ENCODE data around the gene ZBTB38. TPM values are rescaled to one million over a fixed set of nuclear protein-coding genes. Genes with fewer than 3 reads are reported as not detected.

Gene ZBTB38
- total and polyA plus RNA-seq, 2 experiments from 2014 or later: 8.7 to 11.5 TPM

DNA sequence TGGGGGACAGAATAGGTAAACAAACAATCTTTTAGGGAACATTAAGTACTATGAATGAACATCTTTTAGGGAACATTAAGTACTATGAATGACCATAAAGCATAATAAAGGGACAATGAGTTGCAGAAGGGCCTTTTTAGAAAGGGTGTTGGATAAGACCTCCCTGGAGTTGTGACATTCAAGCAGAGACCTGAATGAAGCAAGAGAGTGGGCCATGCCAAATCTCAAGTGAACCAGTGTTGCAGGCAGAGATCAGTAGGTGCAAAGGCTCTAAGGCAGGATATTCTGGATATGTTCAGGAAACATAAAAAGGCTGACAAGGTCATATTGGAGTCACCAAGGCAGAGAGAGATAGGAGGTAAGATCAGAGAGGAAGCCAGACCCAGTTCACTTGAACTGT lies 29.4 kb upstream of the ZBTB38 start:
- Histone ChIP-seq H3K9me2 (ENCODE audit: insufficient read depth) (peaks cover 6% of the 10 kb centered on the region; the same call in 1 of the 2 replicates), H4K20me1 (replicated peaks; ENCODE audit: insufficient read depth) (no peaks in the 10 kb centered on the region), H3K36me3 (ENCODE audit: insufficient read depth) (no peaks in the 10 kb centered on the region), H3K4me3 (no peak overlapping the region), H3K79me2 (replicated peaks; ENCODE audit: insufficient read depth) (no peaks in the 10 kb centered on the region), H3K4me1 (ENCODE audit: insufficient read depth) (peaks cover 8% of the 10 kb centered on the region), H3K27me3 (ENCODE audit: insufficient read depth) (no peaks in the 10 kb centered on the region), H3F3A (replicated peaks; ENCODE audit: low read depth) (no peaks in the 10 kb centered on the region), H3K27ac (ENCODE audit: low read depth) (no peak overlapping the region), H3K4me2 (no peak overlapping the region), H2AFZ (no peak overlapping the region)
- Mint-ChIP-seq H3K27me3 (ENCODE audit: insufficient read depth, low read depth, poor library complexity) (peaks cover 5% of the 10 kb centered on the region), H3K27ac (no peak overlapping the region), H3K4me1 (peaks cover 17% of the 10 kb centered on the region), H3K36me3 (ENCODE audit: low read depth) (no peaks in the 10 kb centered on the region), H3K4me3 (no peak overlapping the region), H3K9me3 (no peaks in the 10 kb centered on the region)
- ATAC-seq (no peak), DNase-seq (ENCODE audit: low spot score) (no peak)
- TF ChIP-seq, protein P1, sequence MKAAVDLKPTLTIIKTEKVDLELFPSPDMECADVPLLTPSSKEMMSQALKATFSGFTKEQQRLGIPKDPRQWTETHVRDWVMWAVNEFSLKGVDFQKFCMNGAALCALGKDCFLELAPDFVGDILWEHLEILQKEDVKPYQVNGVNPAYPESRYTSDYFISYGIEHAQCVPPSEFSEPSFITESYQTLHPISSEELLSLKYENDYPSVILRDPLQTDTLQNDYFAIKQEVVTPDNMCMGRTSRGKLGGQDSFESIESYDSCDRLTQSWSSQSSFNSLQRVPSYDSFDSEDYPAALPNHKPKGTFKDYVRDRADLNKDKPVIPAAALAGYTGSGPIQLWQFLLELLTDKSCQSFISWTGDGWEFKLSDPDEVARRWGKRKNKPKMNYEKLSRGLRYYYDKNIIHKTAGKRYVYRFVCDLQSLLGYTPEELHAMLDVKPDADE (IDR thresholded peaks at IDR 0.05): no peak
- TF ChIP-seq POLR2AphosphoS5 (IDR thresholded peaks at IDR 0.05; ENCODE audit: low read depth) (no peak), EZH2phosphoT487 (IDR thresholded peaks at IDR 0.05; ENCODE audit: unreplicated experiment) (no peak), ZNF462 (CRISPR knock-in tag; IDR thresholded peaks at IDR 0.05) (no peak), JUNB (IDR thresholded peaks at IDR 0.05; ENCODE audit: unreplicated experiment) (no peak), CTCF (conservative IDR thresholded peaks at IDR 0.05; ENCODE audit: low read depth in 2 of 2) (no peak), ZNF114 (CRISPR knock-in tag; IDR thresholded peaks at IDR 0.05) (no peak), STAT1 (IDR thresholded peaks at IDR 0.05; ENCODE audit: unreplicated experiment) (no peak), CREB1 (CRISPR knock-in tag; IDR thresholded peaks at IDR 0.05; ENCODE audit: low read depth) (no peak), NANOG (IDR thresholded peaks at IDR 0.05; ENCODE audit: borderline replicate concordance) (no peak), ZNF331 (CRISPR knock-in tag; IDR thresholded peaks at IDR 0.05; ENCODE audit: low read depth) (no peak), EZH2 (IDR thresholded peaks at IDR 0.05; ENCODE audit: low read depth, unreplicated experiment) (no peak)
- TF ChIP-seq, protein P2, sequence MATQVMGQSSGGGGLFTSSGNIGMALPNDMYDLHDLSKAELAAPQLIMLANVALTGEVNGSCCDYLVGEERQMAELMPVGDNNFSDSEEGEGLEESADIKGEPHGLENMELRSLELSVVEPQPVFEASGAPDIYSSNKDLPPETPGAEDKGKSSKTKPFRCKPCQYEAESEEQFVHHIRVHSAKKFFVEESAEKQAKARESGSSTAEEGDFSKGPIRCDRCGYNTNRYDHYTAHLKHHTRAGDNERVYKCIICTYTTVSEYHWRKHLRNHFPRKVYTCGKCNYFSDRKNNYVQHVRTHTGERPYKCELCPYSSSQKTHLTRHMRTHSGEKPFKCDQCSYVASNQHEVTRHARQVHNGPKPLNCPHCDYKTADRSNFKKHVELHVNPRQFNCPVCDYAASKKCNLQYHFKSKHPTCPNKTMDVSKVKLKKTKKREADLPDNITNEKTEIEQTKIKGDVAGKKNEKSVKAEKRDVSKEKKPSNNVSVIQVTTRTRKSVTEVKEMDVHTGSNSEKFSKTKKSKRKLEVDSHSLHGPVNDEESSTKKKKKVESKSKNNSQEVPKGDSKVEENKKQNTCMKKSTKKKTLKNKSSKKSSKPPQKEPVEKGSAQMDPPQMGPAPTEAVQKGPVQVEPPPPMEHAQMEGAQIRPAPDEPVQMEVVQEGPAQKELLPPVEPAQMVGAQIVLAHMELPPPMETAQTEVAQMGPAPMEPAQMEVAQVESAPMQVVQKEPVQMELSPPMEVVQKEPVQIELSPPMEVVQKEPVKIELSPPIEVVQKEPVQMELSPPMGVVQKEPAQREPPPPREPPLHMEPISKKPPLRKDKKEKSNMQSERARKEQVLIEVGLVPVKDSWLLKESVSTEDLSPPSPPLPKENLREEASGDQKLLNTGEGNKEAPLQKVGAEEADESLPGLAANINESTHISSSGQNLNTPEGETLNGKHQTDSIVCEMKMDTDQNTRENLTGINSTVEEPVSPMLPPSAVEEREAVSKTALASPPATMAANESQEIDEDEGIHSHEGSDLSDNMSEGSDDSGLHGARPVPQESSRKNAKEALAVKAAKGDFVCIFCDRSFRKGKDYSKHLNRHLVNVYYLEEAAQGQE (IDR thresholded peaks at IDR 0.05; ENCODE audit: unreplicated experiment): no peak

All from GM23338 (cell line).